ENCODE measurements around the gene CPA4.

- TF ChIP-seq POLR2A (IDR thresholded peaks at IDR 0.05) (no peak), CTCF (IDR thresholded peaks at IDR 0.05) (no peak)
These were observed 40.9 kb downstream of the CPA4 start for GRCh38 chr7:130333832-130334231.
